ENCODE measurements around the gene ADD1.

Gene ADD1

GRCh38 chr4:2823671-2824328 lies 19.8 kb upstream of the ADD1 start:
- no peak for DNase-seq

DNA sequence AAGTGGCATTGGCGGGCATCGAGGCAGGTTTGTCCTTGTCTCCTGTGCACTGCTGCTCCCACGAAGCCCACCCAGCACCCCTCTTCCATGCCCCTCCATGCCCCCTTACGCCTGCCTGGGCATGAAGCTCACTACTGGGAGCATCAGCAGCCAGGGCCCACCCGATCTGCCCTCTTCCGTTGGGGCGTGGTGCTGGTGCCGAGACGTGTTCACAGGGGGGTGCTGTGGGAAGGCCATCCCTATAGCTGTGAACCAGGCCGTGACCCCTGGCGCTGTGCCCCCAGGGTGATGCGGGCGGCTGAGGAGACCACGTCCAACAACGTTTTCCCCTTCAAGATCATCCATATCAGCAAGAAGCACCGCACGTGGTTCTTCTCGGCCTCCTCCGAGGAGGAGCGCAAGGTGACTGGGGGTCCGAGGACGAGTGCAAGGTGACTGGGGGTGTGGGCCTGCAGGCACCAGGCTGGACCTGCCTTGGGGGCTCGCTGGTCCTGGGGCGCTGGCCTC lies 19.3 kb upstream of the ADD1 start:
- no peak for DNase-seq

DNA sequence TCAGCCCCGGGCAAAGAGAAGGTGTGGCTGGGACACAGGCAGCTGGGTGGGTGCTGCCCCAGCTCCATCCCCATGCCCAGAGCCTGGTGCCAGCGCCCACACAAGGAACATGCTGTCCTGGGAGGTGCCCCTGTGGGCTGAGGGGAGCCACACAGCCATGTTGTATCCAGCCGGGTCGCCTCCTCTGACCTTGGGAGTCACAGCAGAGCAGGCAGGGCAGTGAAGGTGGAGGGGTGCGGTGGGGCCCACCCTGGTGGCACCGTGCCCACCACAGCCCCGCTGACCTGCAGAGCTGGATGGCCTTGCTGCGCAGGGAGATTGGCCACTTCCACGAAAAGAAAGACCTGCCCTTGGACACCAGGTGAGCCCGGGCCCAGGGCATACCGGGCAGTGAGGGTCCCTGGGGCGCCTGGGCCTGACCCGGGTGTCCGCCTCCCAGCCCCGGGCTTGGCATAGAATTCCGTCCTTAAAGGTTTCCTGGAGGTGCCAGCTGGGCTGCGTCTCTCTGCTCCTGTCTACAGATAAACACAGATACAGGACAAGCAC lies 18.7 kb upstream of the ADD1 start:
- DNase-seq: peak; percentile 10

DNA sequence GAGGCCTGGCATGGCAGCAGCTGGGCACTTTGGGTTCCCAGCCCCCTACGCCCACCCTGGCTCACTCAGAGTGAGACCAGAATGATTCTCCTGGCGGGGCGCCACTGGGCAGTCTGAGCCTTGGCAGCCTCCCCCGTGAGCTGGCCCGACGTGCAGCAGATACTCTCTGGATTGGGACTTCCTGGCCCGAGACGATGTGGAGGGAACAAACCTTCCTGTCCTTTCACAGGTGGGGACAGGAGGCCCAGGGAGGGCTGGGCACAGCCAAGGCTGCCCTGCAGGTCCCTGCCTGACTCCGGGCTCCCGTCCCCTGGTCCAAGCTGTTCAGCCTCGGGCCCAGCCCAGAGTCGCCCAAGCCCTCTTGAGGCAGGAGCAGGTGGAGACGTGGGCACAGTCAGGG lies 17.9 kb upstream of the ADD1 start:
- peak; percentile 3 for DNase-seq

- peak; percentile 8 for DNase-seq
Measured at GRCh38 chr4:2827071-2827873, 16.4 kb upstream of the ADD1 start.

- DNase-seq: peak; percentile 6
Measured at GRCh38 chr4:2827874-2828751, 15.5 kb upstream of the ADD1 start.

GRCh38 chr4:2828758-2829181 lies 14.9 kb upstream of the ADD1 start:
- DNase-seq: peak; percentile 9

GRCh38 chr4:2829321-2829932 lies 14.2 kb upstream of the ADD1 start:
- peak; percentile 10 for DNase-seq

- peak; percentile 3 for DNase-seq
Measured at GRCh38 chr4:2829933-2830451, 13.7 kb upstream of the ADD1 start.

DNA sequence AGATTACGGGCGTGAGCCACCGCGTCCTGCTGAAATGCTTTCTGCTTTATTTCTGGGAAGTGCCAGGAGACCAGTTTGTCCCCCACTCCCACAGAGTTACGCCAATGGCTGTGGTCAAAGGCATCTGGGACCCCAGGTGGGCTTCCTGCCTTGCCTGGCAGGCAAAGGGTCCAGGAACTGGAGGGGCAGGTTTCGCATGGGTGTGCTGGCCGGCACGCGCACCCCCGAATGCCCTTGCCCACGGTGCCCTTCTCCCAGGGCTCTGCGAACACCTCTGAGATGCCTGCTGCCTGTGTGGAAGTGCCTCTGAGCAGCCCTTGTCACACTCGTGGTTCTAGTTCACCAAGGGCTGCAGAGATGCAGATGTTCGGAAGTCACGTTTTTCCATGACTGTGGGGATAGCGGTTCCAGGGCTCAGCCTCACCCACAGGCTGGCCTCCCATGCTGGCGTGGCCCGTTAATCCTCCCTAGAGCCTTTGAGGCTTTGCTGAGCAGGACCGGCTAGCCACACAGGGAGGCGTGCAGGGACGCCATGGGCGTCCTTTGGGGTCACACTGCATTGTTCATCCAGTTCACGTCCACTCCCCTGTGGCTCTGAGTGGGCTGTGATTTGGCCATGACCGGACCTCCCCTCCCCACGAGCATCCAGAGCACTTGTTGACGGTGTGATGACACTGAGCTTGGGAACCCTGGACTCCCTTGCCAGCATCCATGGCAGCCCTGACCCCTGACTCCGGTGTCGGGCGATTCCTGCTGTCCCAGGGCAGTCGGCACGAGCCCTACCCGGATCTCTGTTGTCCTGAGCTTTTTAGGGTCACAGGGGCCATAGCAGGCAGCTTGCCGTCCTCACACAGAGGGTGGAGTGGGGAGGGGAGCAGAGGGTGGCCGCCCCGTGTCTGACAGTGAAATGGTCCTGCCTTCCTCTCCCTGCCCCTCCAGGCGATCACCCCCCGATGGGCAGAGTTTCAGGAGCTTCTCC lies 12.7 kb upstream of the ADD1 start:
- peak; percentile 3 for DNase-seq

DNA sequence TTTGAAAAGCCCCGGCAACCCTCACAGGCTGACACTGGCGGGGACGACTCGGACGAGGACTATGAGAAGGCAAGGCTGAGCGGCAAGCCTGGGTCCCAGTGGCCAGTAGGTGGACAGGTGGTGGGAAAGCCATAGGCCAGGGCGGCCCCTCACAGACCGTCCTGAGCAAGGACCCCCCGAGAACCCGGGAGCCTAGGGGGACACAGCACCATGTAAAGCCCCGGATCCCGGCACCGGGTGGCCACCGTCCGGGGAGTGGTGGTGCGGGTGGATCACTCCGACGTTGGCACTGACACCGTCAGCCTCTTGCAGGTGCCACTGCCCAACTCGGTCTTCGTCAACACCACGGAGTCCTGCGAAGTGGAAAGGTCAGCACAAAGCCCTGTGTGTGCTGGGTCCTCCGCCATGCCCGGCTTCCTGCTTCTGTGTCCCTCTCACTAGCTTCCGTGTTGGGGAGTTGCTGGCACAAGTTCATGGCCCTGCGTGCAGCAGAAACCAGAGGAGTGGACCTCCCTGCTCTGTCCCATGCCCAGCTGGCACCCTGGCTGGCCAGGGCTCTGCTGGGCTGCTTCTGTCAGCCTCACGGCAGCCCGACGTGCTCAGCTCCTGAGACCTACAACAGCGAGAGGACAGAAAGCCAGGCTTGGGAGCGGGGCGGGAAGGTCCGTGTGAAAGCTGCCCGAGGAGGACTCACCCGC lies 11.9 kb upstream of the ADD1 start:
- peak; percentile 7 for DNase-seq

GRCh38 chr4:2832309-2832980 lies 11.2 kb upstream of the ADD1 start:
- peak; percentile 5 for DNase-seq

DNA sequence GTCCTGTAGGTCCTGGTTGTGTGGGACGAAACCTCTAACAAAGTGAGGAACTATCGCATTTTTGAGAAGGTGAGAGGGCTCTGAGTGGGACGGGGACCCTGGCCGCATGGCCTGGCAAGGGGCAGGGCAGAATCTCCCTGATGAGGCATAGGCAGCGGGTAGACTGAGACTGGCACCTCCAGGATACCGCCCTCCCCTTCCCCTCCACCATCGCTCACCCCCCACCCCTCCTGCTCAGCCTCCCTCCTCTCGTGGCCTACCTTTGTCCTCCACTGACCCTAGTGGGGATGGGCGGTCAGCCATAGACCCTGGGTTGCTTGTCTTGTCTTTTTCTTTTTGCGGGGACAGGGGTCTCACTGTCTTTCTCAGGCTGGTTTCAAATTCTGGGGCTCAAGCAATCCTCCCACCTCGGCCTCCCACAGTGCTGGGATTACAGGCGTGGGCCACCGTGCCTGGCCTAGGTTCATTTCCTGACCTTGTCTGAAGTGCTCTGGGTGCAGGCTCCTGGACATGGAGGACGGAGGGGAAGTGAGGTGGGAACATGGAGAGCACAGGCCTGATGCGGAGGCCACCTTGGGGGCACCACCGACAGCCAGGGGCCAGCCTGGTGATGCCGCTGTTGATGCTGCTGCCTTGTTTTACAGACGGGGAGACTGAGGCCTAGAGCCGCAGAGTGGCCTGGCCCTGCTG lies 10.5 kb upstream of the ADD1 start:
- DNase-seq: peak; percentile 4

DNA sequence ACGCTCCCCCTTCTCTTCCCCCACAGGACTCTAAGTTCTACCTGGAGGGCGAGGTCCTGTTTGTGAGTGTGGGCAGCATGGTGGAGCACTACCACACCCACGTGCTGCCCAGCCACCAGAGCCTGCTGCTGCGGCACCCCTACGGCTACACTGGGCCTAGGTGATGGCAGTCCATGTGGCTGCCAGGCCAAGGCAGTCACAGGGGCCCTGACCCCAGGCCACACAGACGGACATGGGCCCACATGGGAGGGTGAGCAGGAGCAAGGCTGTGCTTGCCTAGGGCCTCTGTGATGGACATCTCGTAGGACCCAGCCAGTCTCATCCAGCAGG lies 10.0 kb upstream of the ADD1 start:
- DNase-seq: no peak

- no peak for DNase-seq
Measured at GRCh38 chr4:2834001-2834921, 9.4 kb upstream of the ADD1 start.

DNA sequence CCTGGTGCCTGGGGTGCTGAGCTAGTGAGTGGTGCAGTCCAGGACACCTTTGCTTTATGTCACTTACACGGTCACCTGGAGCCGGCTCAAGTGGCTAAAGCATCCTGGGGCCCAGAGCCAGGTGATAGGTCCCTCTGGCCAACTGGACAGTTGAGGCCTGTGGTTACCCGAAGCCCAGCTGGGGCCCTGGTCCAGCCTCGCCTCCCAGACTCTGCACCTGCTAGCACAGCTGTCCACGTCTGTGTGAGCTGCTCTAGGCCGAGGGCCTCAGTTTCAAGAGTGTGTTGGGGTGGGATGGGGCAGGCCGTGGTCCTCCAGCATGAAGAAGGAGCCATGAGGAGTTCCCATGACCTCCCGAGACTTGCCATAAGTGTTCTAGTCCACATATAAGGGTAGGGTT lies 7.7 kb upstream of the ADD1 start:
- no peak for DNase-seq

GRCh38 chr4:2836391-2836859 lies 7.2 kb upstream of the ADD1 start:
- no peak for DNase-seq

All from activated naive CD4-positive, alpha-beta T cell treated with anti-CD3 and anti-CD28 coated beads, Interleukin-2, amount 50 U/mL, for 16 hours (primary cell).